Lower lobe of right lung (tissue), 2 donors: ENCODE measurements around the gene PNKD. TPM values are rescaled to one million over a fixed set of nuclear protein-coding genes. Genes with fewer than 3 reads are reported as not detected.

Experiments
- ATAC-seq, 2 donors: fragments of 200-7000 bp; cut with Tn5 transposase; one replicate each; pipeline ENCODE4 v1.9.1; 2020 to 2022; ENCODE audit warnings: mild to moderate bottlenecking in 2 of 2, moderate library complexity in 2 of 2
- DNase-seq: peaks from one replicate; pipeline ENCODE4 v3.0.0-alpha.2; 2020
- H3K27ac ChIP-seq: fragments of 200-600 bp; one replicate; pipeline ENCODE4 v1.8.0; 2022
- H3K27me3 ChIP-seq: fragments of 200-600 bp; one replicate; pipeline ENCODE4 v1.8.0; 2022; ENCODE audit warnings: low read depth
- H3K36me3 ChIP-seq: fragments of 200-600 bp; one replicate; pipeline ENCODE4 v1.8.0; 2022; ENCODE audit warnings: mild to moderate bottlenecking
- H3K4me1 ChIP-seq: fragments of 200-600 bp; one replicate; pipeline ENCODE4 v1.8.0; 2022
- H3K4me3 ChIP-seq: fragments of 200-600 bp; one replicate; pipeline ENCODE4 v1.8.0; 2022; ENCODE audit warnings: mild to moderate bottlenecking
- H3K9me3 ChIP-seq: fragments of 200-600 bp; one replicate; pipeline ENCODE4 v1.8.0; 2022
- intact Hi-C: fragments of 100-400 bp; cut with DNase I; formaldehyde crosslinking; loops from one replicate; pipeline ENCODE4 v1.11.0; 2022
- total RNA-seq: library from RNA; stranded (reverse); fragmentation: NEBNext Ultra II Directional; extraction: Animal tissue kit (Norgen Biotek cat#: 25700); gene quantifications from one replicate; pipeline ENCODE4 v1.2.1, GENCODE V29; 2021
- TF ChIP-seq, protein P1 (sequence below): fragments of 200-600 bp; IDR thresholded peaks from one replicate; pipeline ENCODE4 v1.8.0; 2022; ENCODE audit warnings: antibody characterized with exemption, mild to moderate bottlenecking
- donor health status: DM: no; HTN: yes; CAD: no; lungs with severe emphysema.

PNKD gene
- total RNA-seq, 1 donor from 2014 or later = 65.8 TPM

- Histone ChIP-seq H3K9me3 (no peaks in the 10 kb centered on the region), H3K27me3 (no peaks in the 10 kb centered on the region), H3K36me3 (no peaks in the 10 kb centered on the region), H3K4me3 (no peak overlapping the region), H3K4me1 (peaks cover 77% of the 10 kb centered on the region), H3K27ac (no peak overlapping the region)
- intact Hi-C loops = no loop called here
- no peak for ATAC-seq
- TF ChIP-seq, protein P1, sequence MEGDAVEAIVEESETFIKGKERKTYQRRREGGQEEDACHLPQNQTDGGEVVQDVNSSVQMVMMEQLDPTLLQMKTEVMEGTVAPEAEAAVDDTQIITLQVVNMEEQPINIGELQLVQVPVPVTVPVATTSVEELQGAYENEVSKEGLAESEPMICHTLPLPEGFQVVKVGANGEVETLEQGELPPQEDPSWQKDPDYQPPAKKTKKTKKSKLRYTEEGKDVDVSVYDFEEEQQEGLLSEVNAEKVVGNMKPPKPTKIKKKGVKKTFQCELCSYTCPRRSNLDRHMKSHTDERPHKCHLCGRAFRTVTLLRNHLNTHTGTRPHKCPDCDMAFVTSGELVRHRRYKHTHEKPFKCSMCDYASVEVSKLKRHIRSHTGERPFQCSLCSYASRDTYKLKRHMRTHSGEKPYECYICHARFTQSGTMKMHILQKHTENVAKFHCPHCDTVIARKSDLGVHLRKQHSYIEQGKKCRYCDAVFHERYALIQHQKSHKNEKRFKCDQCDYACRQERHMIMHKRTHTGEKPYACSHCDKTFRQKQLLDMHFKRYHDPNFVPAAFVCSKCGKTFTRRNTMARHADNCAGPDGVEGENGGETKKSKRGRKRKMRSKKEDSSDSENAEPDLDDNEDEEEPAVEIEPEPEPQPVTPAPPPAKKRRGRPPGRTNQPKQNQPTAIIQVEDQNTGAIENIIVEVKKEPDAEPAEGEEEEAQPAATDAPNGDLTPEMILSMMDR = no peak
- no peak for DNase-seq
Observed at GRCh38 chr2:218326315-218326714, 56.0 kb downstream of the PNKD start.

DNA sequence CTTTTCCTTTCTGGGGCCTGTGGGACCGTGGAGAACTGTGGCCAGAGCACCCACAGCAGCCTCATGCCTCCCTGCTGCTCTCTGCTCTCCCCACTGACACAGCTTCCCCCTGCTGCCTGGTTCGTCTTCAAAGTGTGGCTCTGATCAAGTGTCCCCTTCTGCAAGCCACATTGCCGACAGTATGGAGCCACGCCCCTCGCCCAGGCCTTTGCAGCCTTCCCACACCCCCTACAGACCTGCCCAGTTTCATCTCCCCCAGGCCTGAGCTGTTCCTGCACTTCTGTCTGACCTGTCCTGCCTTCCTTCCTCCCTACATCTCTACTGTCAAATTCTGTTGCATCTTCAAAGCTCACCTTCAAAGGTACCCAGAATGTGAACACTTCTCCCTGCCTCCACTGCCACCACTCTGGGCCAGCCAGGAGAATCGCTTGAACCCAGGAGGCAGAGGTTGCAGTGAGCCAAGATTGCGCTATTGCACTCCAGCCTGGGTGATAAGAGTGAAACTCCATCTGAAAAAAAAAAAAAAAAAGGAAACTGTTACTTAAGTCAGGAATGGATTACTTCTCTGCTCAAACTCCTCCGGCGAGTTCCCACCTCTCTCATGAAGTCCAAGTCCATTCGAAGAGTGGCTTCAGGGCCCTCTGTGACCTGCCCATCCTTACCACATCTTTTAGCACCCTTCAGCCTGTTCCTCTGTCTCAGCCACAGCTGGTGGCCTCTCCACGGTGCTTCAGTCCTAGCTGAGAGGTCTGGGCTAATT lies 57.3 kb downstream of the PNKD start:
- intact Hi-C loops = no loop called here
- H3K27me3 ChIP-seq = no peaks in the 10 kb centered on the region
- H3K4me3 ChIP-seq = no peak overlapping the region
- no peaks in the 10 kb centered on the region for H3K9me3 ChIP-seq
- H3K4me1 ChIP-seq = peaks cover 80% of the 10 kb centered on the region
- TF ChIP-seq, protein P1 = no peak
- ATAC-seq = no peak
- H3K36me3 ChIP-seq = no peaks in the 10 kb centered on the region
- no peak overlapping the region for H3K27ac ChIP-seq
- no peak for DNase-seq

DNA sequence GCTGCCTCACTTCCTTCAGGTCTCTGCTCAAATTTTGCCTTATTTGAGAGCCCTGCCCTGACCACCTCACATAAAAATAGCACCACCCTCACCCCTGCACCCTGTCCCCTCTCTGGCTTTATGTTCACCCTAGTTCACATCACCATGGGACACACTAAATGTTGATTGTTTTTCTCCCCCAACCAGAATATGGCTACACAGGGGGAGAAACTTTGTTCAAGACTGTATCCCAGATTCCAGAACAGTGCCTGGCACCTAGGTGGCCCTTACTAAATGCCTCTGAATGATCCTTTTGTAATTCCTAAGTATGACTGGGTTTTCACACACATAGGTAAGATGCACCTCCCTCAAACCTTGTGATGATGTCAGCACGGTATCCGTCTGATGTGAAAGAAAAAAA lies 58.0 kb downstream of the PNKD start:
- H3K36me3 ChIP-seq = no peaks in the 10 kb centered on the region
- no peak overlapping the region for H3K4me3 ChIP-seq
- DNase-seq (no peak), ATAC-seq (no peak)
- no peaks in the 10 kb centered on the region for H3K9me3 ChIP-seq
- H3K27ac ChIP-seq = peak overlapping the region; percentile 76
- intact Hi-C loops = no loop called here
- peaks cover 85% of the 10 kb centered on the region for H3K4me1 ChIP-seq
- TF ChIP-seq, protein P1 = no peak
- H3K27me3 ChIP-seq = no peaks in the 10 kb centered on the region

- Histone ChIP-seq H3K36me3 (no peaks in the 10 kb centered on the region), H3K9me3 (no peaks in the 10 kb centered on the region), H3K4me1 (peaks cover 81% of the 10 kb centered on the region), H3K27me3 (no peaks in the 10 kb centered on the region), H3K27ac (peak overlapping the region; percentile 76), H3K4me3 (no peak overlapping the region)
- DNase-seq = peak; percentile 69
- TF ChIP-seq, protein P1 = no peak
- intact Hi-C loops = no loop called here
- peak; percentile 75 to 83 for ATAC-seq
Observed at GRCh38 chr2:218329027-218329825, 58.9 kb downstream of the PNKD start.

- Histone ChIP-seq H3K4me1 (peaks cover 77% of the 10 kb centered on the region), H3K27ac (peak overlapping the region; percentile 76)
- TF ChIP-seq, protein P1 = no peak
Observed at GRCh38 chr2:218329826-218330593, 59.7 kb downstream of the PNKD start.

More at GRCh38 chr2:218329826-218330593, 59.7 kb downstream of the PNKD start:
- intact Hi-C loops = no loop called here
- no peak overlapping the region for H3K4me3 ChIP-seq
- H3K9me3 ChIP-seq = no peaks in the 10 kb centered on the region
- ATAC-seq (peak; percentile 83 to 85), DNase-seq (peak; percentile 65)
- no peaks in the 10 kb centered on the region for H3K27me3 ChIP-seq
- no peaks in the 10 kb centered on the region for H3K36me3 ChIP-seq
